Motor neuron (in vitro differentiated cells): Measurements from ENCODE around the gene GRID1. TPM values are rescaled to one million over a fixed set of nuclear protein-coding genes. Genes with fewer than 3 reads are reported as not detected.
A peak's percentile ranks its signal among the peaks of the same experiment; 100 is the strongest.

ENCODE experiments used
- ATAC-seq, 8 experiments: fragments of 200-7000 bp; cut with Tn5 transposase; replicated peaks in 6 of 8; 2 replicates each; pipeline ENCODE4 v1.8.0; 2021; ENCODE audit warnings: mild to moderate bottlenecking in 8 of 8, moderate library complexity in 8 of 8
- H3K27ac ChIP-seq, 2 donors: fragments of 250-450 bp; sonication (Bioruptor Pico); 2 replicates each; pipeline ENCODE4 v1.9.0; 2021; ENCODE audit warnings: antibody characterized with exemption in 2 of 2, mild to moderate bottlenecking in 2 of 2, moderate library complexity in 1 of 2
- H3K4me1 ChIP-seq, 2 donors: fragments of 250-450 bp; sonication (Bioruptor Pico); replicated peaks in 1 of 2; 2 replicates each; pipeline ENCODE4 v1.6.1; 2021; ENCODE audit warnings: antibody characterized with exemption in 2 of 2, mild to moderate bottlenecking in 2 of 2, moderate library complexity in 1 of 2
- H3K4me3 ChIP-seq, 5 donors: fragments of 250-450 bp; sonication (Bioruptor Pico); 2 replicates each; pipeline ENCODE4 v1.9.0; 2021; ENCODE audit warnings: antibody characterized with exemption in 5 of 5, mild to moderate bottlenecking in 5 of 5, moderate library complexity in 4 of 5
- WGBS, 10 experiments: fragments of 450-650 bp; shearing (Covaris generic); methylation state at CpG; one replicate each; pipeline ENCODE4 v1.0.0; 2022; 5-methylcytosine and 5-hydroxymethylcytosine counted together
- in situ Hi-C, 9 experiments: fragments of 400-800 bp; cut with MboI; loops; one replicate each; pipeline ENCODE4 v1.15.0; 2021; ENCODE audit warnings: low sequenced_read_pairs in 9 of 9, low pct_unique_long_range_greater_than_20kb in 2 of 9; ENCODE audit not compliant: unreplicated experiment in 9 of 9
- total RNA-seq, 8 experiments: library from RNA; unstranded; fragments of 300-600 nt; gene quantifications; 2 replicates each; pipeline versions ENCODE4 v1.2.3 to v1.2.4, GENCODE V29; 2022

Gene GRID1
- total RNA-seq, 8 experiments from 2014 or later: 0.15 to 10.0 (median 6.0) TPM

GRCh38 chr10:86263907-86264306, 102.7 kb downstream of the GRID1 start:
- no peak for ATAC-seq
- in situ Hi-C loops: no loop called here
- no peak overlapping the region for H3K4me3 ChIP-seq
- WGBS, 10 experiments: 57 to 91% (median 82%) methylated on average over 2 to 3 of the region's 5 CpGs; no CpG with 5 or more reads in 6 of the 10 experiments
- no peak overlapping the region for H3K27ac ChIP-seq
- H3K4me1 ChIP-seq: peaks cover 7 to 16% of the 10 kb centered on the region in 2 donors

DNA sequence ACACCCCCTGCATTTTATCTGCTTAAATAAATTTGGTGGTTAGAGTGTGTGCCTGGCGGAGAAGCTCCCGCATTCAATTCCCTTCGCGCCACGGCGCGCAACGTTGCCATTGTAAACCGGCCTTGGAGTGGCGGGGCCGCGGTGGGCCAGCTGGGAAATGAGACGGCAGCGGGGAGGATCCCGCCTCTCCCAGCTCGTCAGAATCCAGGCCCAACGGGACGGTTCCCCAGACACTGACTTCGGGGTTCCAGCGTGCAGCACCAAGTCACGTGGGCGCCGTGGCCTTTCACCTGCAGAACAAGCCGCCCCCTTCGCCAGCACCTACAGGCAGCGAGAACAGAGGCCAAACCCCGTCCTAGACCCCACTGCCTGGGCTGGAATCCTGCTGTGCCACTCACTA, 103.4 kb downstream of the GRID1 start:
- in situ Hi-C loops: no loop called here
- ATAC-seq: no peak
- no peak overlapping the region for H3K4me3 ChIP-seq
- H3K27ac ChIP-seq: no peak overlapping the region
- WGBS, 10 experiments: 48 to 97% (median 90%) methylated on average over 2 to 17 of the region's 27 CpGs; no CpG with 5 or more reads in 7 of the 10 experiments
- peaks cover 7 to 16% of the 10 kb centered on the region in 2 donors for H3K4me1 ChIP-seq

DNA sequence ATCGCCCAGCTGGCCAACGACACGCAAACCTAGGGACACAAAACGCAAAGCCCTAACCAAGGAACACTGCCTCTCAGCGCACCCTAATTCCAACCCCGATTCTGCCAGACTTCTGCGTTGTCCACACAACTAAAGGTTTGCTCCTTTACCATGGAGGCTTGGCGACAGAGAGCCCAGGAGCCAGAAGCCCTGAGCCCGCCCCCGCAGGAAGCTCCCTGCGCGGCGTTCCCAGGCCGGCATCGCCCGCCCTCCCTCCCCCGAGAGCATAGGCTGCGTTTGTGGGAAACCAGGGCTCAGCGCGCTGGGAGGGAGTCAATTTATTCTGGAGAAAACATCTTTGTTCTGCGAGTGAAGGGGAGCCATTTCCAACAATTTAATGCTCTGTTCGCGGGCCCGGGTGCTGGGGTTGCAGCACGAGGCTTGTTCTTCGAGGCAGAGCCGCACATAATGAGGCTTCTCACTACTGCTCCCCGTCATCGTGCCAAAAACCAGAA, 103.9 kb downstream of the GRID1 start:
- 33 to 100% (median 40%) methylated on average over 1 to 7 of the region's 29 CpGs; no CpG with 5 or more reads in 3 of the 10 experiments for WGBS, 10 experiments
- Histone ChIP-seq H3K27ac (no peak overlapping the region), H3K4me3 (no peak overlapping the region), H3K4me1 (peaks cover 7 to 16% of the 10 kb centered on the region in 2 donors)
- in situ Hi-C loops: no loop called here
- no peak for ATAC-seq

DNA sequence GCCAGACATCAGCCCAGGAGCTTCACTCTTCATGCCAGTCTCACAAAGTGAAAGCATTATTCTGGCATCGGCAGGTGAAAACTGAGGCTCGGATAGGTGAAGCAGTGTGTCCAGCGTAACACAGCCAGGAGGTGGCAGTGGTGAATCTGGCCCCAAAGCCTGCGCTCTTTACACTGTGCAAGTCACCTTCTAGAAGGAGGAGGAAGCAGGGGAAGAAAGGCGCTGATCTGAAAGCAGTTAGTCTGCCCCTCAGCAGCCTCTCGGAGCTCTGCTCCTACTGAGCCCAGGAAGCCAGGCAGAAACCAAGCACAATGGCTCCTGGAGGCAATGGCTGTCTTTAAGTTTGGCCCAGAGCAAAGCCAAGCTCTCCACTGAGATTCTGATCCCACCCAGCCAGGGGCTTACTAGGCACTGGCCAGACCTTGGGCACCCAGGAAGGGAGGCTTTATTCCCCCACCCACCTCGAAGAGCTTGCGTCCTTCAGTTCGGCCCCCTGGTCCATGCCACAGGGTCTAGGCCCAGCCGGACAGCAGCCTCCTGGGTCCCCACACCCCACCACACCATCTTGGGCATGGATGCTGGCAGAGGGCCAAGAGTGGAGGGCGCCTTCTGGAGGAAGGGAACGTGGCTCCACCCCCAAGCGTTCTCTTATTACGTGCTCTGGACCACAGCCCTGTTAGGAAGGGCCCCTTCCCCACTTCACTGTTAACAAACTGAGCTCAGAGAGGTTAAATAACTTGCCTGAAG, 104.5 kb downstream of the GRID1 start:
- H3K4me3 ChIP-seq: no peak overlapping the region
- peaks cover 3 to 13% of the 10 kb centered on the region in 2 donors for H3K4me1 ChIP-seq
- no peak overlapping the region for H3K27ac ChIP-seq
- 60 to 100% (median 83%) methylated on average over 1 to 9 of the region's 14 CpGs; no CpG with 5 or more reads in 3 of the 10 experiments for WGBS, 10 experiments
- in situ Hi-C loops: no loop called here
- peak in 3 of 8 experiments; percentile 19 to 49 (median 31) for ATAC-seq

- ATAC-seq: no peak
- in situ Hi-C loops: no loop called here
- H3K27ac ChIP-seq: no peak overlapping the region
- 31 to 100% (median 80%) methylated on average over 1 to 4 of the region's 5 CpGs; no CpG with 5 or more reads in 3 of the 10 experiments for WGBS, 10 experiments
- H3K4me3 ChIP-seq: no peak overlapping the region
- peaks cover 3 to 13% of the 10 kb centered on the region in 2 donors for H3K4me1 ChIP-seq
Measured at GRCh38 chr10:86261470-86261869, 105.1 kb downstream of the GRID1 start.

GRCh38 chr10:86260564-86260963, 106.0 kb downstream of the GRID1 start:
- Histone ChIP-seq H3K4me1 (peaks cover 3 to 4% of the 10 kb centered on the region in 2 donors), H3K27ac (no peak overlapping the region), H3K4me3 (no peak overlapping the region)
- no peak for ATAC-seq
- in situ Hi-C loops: no loop called here
- WGBS, 10 experiments: 17 to 71% (median 48%) methylated on average over 1 to 6 of the region's 6 CpGs; no CpG with 5 or more reads in 4 of the 10 experiments

- Histone ChIP-seq H3K27ac (no peak overlapping the region), H3K4me3 (no peak overlapping the region), H3K4me1 (no peaks in the 10 kb centered on the region)
- WGBS, 10 experiments: 0 to 100% (median 83%) methylated on average over 1 to 4 of the region's 4 CpGs; no CpG with 5 or more reads in 3 of the 10 experiments
- ATAC-seq: no peak
- in situ Hi-C loops: no loop called here
Measured at GRCh38 chr10:86259901-86260562, 106.6 kb downstream of the GRID1 start.

DNA sequence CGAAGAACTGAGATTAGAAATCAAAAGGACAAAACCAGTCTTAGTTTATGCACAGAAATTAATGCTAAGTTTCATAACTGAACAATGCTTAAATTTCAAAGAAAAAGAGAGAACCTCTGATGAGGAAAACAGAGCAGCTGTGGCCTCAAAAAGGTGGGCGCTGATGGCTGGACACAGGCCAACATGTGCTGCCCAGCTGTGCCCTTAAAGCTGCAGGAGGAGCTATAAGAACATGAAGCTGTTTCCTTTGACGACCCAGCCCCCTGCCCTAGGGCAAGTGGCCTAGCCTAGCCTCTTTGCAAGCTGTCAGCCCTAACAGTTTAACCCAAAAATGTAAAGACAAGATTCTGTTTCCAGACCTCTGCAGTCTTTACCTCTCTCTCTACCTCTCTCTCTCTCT, 107.7 kb downstream of the GRID1 start:
- in situ Hi-C loops: no loop called here
- Histone ChIP-seq H3K4me3 (no peak overlapping the region), H3K27ac (no peak overlapping the region), H3K4me1 (no peaks in the 10 kb centered on the region)
- whole genome bisulfite sequencing, 10 experiments: 0 to 100% (median 19%) methylated on average over 1 to 3 of the region's 3 CpGs
- peak in 3 of 8 experiments; percentile 54 to 78 (median 59) for ATAC-seq

DNA sequence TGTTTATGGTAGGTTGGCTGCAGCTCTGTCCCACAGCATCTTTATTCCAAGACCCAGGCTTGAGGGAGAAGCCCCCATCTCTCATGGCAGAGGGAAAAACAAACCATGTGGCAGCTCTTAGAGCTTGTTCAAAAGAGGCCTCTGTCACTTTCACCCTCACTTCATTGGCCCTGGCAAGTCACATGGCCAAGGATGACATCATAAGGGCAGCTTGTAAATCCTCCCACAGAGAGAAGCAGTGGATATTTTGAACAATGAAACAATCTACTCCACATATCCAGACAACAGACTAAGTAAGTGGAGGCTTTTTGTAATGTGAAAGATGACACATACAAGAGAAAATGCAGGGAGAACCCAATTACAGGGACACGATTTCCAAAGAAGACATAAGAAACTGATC, 108.1 kb downstream of the GRID1 start:
- Histone ChIP-seq H3K4me3 (no peak overlapping the region), H3K27ac (no peak overlapping the region), H3K4me1 (peaks cover 2 to 3% of the 10 kb centered on the region in 2 donors)
- in situ Hi-C loops: no loop called here
- 0 to 78% (median 35%) methylated on average over 1 of the region's 1 CpG; no CpG with 5 or more reads in 4 of the 10 experiments for WGBS, 10 experiments
- ATAC-seq: peak in 6 of 8 experiments; percentile 49 to 73 (median 60)

- no peak for ATAC-seq
- H3K4me3 ChIP-seq: no peak overlapping the region
- in situ Hi-C loops: no loop called here
- H3K4me1 ChIP-seq: peaks cover 11% of the 10 kb centered on the region in 2 donors
- 57 to 100% (median 100%) methylated on average over 1 to 2 of the region's 2 CpGs; no CpG with 5 or more reads in 1 of the 10 experiments for WGBS, 10 experiments
- H3K27ac ChIP-seq: no peak overlapping the region
Measured at GRCh38 chr10:86257683-86258082, 108.9 kb downstream of the GRID1 start.

DNA sequence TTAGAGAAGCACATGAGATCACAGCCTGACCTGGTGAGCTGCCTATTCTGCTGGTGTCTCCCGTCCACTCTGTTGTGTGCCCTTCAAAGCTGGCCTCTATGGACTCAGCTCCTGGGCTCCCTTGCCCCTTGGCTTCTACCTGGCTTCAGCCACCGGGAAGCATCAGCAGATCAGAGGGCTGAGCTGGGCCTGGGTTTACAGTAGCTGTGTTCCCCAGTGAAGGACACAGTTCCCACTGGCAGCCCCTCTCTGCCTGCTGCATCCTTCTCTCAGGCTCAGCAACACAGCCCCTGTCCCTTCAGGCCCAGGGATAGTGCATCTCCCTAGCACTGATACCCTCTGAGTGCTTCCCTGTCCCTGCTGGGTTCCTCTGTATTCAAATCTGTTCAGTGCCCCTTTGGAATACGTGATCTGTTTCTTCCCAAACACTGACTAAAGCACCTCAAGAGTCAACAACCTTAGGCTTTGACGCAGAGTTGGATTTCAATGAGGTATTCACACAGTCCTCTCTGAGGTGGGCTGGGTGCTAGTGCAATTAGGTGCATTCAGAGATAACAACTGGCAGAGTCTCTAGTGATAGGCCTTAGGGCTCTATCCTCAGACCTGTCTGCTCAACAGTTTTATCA, 109.8 kb downstream of the GRID1 start:
- Histone ChIP-seq H3K4me3 (no peak overlapping the region), H3K4me1 (peaks cover 19 to 20% of the 10 kb centered on the region in 2 donors), H3K27ac (no peak overlapping the region)
- no peak for ATAC-seq
- 56 to 100% (median 83%) methylated on average over 1 to 3 of the region's 4 CpGs; no CpG with 5 or more reads in 4 of the 10 experiments for WGBS, 10 experiments
- in situ Hi-C loops: no loop called here

GRCh38 chr10:86255405-86256251, 111.0 kb downstream of the GRID1 start:
- ATAC-seq: no peak
- in situ Hi-C loops: no loop called here
- WGBS, 10 experiments: 0 to 80% (median 65%) methylated on average over 1 to 4 of the region's 14 CpGs; no CpG with 5 or more reads in 6 of the 10 experiments
- H3K4me3 ChIP-seq: no peak overlapping the region
- H3K4me1 ChIP-seq: peaks cover 20 to 23% of the 10 kb centered on the region in 2 donors
- H3K27ac ChIP-seq: no peak overlapping the region
